HG02588 (cell line): Measurements from ENCODE around the gene CPB2.
A peak's percentile ranks its signal among the peaks of the same experiment; 100 is the strongest.

Source experiments
- ATAC-seq: cut with Tn5 transposase; IDR thresholded peaks from one replicate; pipeline ENCODE4 v1.9.1; 2021; ENCODE audit warnings: mild to moderate bottlenecking, moderate library complexity; ENCODE audit not compliant: unreplicated experiment

The CPB2 gene

GRCh38 chr13:46100191-46100815 is 4.5 kb downstream of the CPB2 start:
- no peak for ATAC-seq

- no peak for ATAC-seq
Observed at GRCh38 chr13:46097663-46098062, 7.2 kb downstream of the CPB2 start.

- ATAC-seq = no peak
Observed at GRCh38 chr13:46097015-46097414, 7.8 kb downstream of the CPB2 start.

- no peak for ATAC-seq
Observed at GRCh38 chr13:46094478-46094877, 10.4 kb downstream of the CPB2 start.

- ATAC-seq = no peak
Observed at GRCh38 chr13:46088821-46089562, 15.8 kb downstream of the CPB2 start.

GRCh38 chr13:46087481-46087880 is 17.4 kb downstream of the CPB2 start:
- no peak for ATAC-seq

GRCh38 chr13:46086985-46087384 is 17.8 kb downstream of the CPB2 start:
- ATAC-seq = no peak

DNA sequence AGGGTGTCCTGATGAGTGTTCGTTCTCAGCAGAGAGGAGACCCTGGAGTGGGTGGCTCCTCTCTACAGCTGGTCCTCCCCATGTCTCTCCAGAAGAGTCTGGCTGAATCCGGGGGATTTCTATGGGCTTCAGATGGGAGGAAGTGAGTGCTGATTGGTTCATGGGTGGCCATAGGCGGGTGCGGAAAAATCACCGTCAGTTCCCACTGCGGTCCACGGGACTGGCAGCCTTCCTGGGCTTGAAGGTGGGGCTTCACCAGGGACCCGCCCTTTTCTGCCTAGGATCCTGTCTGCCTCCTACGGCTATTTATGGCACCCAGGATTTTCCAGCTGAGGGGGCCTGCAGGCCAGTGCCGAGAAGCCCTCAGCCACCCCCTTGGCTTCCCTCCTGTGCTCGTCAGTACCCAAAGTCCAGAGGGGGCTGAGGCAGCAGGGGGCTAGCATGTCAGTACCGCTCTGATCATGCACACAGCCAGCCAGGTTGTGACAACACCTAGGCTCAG is 18.4 kb downstream of the CPB2 start:
- ATAC-seq = no peak

- ATAC-seq = no peak
Observed at GRCh38 chr13:46085737-46086136, 19.1 kb downstream of the CPB2 start.

DNA sequence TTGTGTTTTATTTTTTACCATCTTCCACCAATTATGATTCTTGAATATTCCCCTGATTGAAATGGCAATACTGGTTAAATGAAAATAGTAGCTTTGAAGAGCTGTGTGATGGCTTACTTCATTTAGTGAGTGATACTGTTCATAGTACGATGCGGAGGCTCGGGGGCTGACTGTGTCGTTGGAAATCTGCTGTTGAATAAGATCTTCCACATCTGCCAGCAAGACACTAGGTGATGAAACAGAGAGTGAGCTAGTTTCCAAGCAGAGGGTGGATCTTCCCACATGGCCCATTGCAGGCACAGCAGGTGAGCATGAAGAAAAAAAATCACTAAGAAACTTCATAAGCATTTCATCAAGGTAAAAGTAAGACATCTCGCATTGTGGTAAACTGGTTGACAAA is 22.5 kb downstream of the CPB2 start:
- no peak for ATAC-seq

GRCh38 chr13:46079770-46080169 is 25.1 kb downstream of the CPB2 start:
- no peak for ATAC-seq

GRCh38 chr13:46077265-46077664 is 27.6 kb downstream of the CPB2 start:
- ATAC-seq = no peak

GRCh38 chr13:46076827-46077226 is 28.0 kb downstream of the CPB2 start:
- ATAC-seq = no peak

DNA sequence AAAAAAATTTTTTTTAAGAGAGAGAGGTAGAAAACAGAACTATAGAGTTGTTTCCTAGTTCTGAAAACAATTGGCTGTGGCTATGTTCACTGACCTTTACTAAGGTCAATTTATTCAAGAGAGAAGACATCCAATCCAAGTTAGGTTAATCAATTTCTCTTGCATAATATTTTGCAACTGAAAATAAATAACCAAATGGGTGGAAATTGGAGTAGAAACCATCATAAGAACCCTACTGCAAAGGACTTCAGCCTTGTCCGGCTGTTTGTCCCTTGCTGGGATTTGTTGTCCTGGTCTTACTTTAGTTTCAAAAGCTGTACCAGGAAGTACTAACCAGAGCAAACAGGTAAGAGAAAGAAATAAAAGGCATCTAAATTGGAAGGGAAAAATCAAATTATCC is 29.0 kb downstream of the CPB2 start:
- no peak for ATAC-seq

GRCh38 chr13:46071590-46072249 is 33.1 kb downstream of the CPB2 start:
- ATAC-seq = peak; percentile 91

DNA sequence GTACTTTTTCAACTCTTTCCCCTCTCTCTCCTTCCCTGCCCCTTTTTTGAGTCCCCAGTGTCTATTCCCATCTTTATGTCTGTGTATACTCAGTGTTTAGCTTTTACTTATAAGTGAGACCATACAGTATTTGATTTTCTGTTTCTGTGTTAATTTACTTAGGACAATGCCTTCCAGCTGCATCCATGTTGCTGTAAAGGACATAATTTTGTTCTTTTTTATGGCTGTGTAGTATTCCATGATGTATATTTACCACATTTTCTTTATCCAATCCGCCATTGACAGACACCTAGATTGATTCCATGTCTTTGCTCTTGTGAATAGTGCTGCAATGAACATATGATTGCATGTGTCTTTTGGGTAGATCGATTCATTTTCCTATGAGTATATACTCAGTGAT is 41.5 kb downstream of the CPB2 start:
- ATAC-seq = no peak

DNA sequence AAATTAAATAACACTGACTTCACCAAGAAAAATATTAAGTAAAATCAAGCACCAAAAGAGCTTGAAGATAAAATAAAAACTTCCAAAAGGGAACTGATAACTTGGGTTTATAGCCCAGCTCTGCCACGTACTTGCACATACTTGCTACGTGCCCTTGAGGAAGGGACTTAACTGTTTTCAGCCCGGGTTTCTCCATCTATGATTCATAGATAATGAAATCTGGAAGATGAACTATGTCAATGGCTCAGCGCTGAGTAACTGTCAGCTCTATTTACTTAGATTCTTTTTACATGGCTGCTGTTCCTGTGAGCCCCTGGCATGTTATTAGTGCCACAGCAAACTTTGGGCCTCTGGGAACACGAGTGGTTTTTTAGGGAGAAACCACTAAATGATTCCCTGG is 42.6 kb downstream of the CPB2 start:
- no peak for ATAC-seq

DNA sequence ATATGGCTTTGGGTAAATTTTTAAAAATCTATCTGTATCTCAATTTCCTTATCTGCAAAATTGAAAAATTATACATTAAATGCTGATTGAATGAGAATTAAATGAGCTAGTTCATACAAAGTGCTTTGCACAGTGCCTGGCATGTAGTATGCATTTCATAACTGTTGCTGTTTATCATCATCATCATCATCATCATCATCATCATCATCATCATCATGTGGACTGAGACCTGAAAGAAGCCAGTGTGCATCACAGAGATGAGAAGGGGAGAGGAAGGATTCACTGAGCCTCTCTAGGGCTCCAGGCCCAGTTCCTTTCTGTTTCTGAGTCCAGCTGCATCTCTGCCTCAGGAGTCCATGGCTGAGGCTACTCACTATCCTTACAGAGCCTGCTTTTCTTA is 45.4 kb downstream of the CPB2 start:
- ATAC-seq = no peak

GRCh38 chr13:46058268-46058667 is 46.6 kb downstream of the CPB2 start:
- no peak for ATAC-seq

DNA sequence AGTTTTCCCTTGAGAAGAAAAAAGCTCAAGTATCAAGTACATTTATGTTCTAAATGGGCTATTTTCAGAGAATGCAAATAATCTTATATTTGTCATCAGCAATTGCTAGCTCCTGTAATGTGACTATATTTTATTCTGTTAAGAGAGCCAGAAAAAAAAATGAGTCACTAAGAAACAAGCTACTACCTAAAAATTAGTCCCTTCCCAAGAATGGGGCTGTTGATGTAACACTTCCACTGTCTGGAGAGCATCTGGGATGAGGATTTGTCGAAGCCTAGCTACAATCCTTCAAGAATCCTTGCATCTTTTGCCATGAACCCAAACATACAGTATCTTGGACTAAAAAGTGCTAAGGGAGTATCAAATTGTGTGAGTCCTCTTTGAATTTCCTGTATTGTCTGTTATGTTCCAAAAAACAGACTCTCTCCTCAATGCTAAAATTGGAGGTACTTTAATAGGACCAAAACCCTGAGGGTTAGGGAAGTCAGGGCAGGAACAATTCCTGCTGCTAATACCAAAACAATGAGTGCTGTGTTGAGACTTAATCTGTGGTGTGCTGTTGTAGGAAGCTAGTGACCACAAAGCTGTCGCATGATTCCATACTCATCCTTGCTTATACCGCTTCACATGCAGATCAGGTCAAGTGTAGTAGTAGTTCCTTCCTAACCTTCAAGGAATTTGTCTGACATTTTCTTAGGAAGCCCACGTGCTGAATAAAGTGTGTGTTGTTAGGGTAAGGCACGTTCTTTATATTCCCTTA is 47.4 kb downstream of the CPB2 start:
- ATAC-seq = no peak
